Nephron progenitor cell (in vitro differentiated cells): ENCODE results near the gene NFAT5.
"Not testable (repeated sequence)": the region's sequence is repeated elsewhere in the genome, so short reads cannot be mapped to it uniquely, and the experiment has no call there.

ENCODE experiments used
- DNase-seq: peaks from one replicate; pipeline ENCODE4 v3.0.0; 2021
- H3K27ac Mint-ChIP-seq: 2 replicates; pipeline ENCODE4 v1.8.0; 2021; ENCODE audit warnings: mild to moderate bottlenecking, moderate library complexity, mixed read lengths
- H3K27me3 Mint-ChIP-seq: 2 replicates; pipeline ENCODE4 v1.8.0; 2021; ENCODE audit warnings: mild to moderate bottlenecking, low read depth, mixed read lengths; ENCODE audit not compliant: poor library complexity
- H3K36me3 Mint-ChIP-seq: 2 replicates; pipeline ENCODE4 v1.8.0; 2021; ENCODE audit warnings: low read depth, mixed read lengths
- H3K4me1 Mint-ChIP-seq: 2 replicates; pipeline ENCODE4 v1.8.0; 2021; ENCODE audit warnings: mixed read lengths
- H3K4me3 Mint-ChIP-seq: 2 replicates; pipeline ENCODE4 v1.8.0; 2021; ENCODE audit warnings: mild to moderate bottlenecking, moderate library complexity, mixed read lengths
- H3K9me3 Mint-ChIP-seq: 2 replicates; pipeline ENCODE4 v1.8.0; 2021; ENCODE audit warnings: mild to moderate bottlenecking, moderate library complexity, mixed read lengths
- CTCF ChIP-seq: fragments of 200-600 bp; sonication (generic); IDR thresholded peaks from 2 replicates; pipeline ENCODE4 v1.5.0; 2021; ENCODE audit warnings: antibody characterized with exemption

The NFAT5 gene

GRCh38 chr16:69565671-69566239, at the start of gene NFAT5:
NFAT5 (plus strand) TSS chr16:69565966; CDS start chr16:69566302, 336 bp downstream.
- Mint-ChIP-seq H3K27me3 (no peaks in the 10 kb centered on the region), H3K4me1 (peaks cover 49% of the 10 kb centered on the region), H3K36me3 (peaks cover 9% of the 10 kb centered on the region), H3K27ac (peak within 1 kb of the TSS; percentile 99), H3K9me3 (no peaks in the 10 kb centered on the region), H3K4me3 (peak within 1 kb of the TSS; percentile 99)
- TF ChIP-seq CTCF, result no peak
- DNase-seq, result peak; percentile 92

GRCh38 chr16:69517914-69518313, 47.9 kb upstream of the NFAT5 start:
- H3K4me3 Mint-ChIP-seq, H3K36me3 Mint-ChIP-seq, H3K27ac Mint-ChIP-seq, DNase-seq: not testable (repeated sequence)
- Mint-ChIP-seq H3K9me3 (peaks cover 14% of the 10 kb centered on the region), H3K27me3 (peaks cover 12% of the 10 kb centered on the region), H3K4me1 (peaks cover 14% of the 10 kb centered on the region)

- no peak overlapping the region for H3K27ac Mint-ChIP-seq
- no peaks in the 10 kb centered on the region for H3K36me3 Mint-ChIP-seq
- H3K4me3 Mint-ChIP-seq, result no peak overlapping the region
- TF ChIP-seq CTCF, result no peak
- no peak for DNase-seq
- H3K9me3 Mint-ChIP-seq, result peaks cover 14% of the 10 kb centered on the region
- H3K27me3 Mint-ChIP-seq, result peaks cover 5% of the 10 kb centered on the region
- peaks cover 18% of the 10 kb centered on the region for H3K4me1 Mint-ChIP-seq
These were observed 45.4 kb upstream of the NFAT5 start for GRCh38 chr16:69520413-69520799.

GRCh38 chr16:69520800-69521602, 44.8 kb upstream of the NFAT5 start:
- no peak overlapping the region for H3K4me3 Mint-ChIP-seq
- no peak overlapping the region for H3K27ac Mint-ChIP-seq

GRCh38 chr16:69522041-69522578, 43.7 kb upstream of the NFAT5 start:
- DNase-seq, result no peak
- Mint-ChIP-seq H3K27me3 (peaks cover 3% of the 10 kb centered on the region), H3K4me3 (no peak overlapping the region), H3K9me3 (peaks cover 6% of the 10 kb centered on the region), H3K4me1 (peaks cover 25% of the 10 kb centered on the region), H3K36me3 (no peaks in the 10 kb centered on the region), H3K27ac (peak overlapping the region; percentile 28)
- no peak for TF ChIP-seq CTCF

More at GRCh38 chr16:69520800-69521602, 44.8 kb upstream of the NFAT5 start:
- no peaks in the 10 kb centered on the region for H3K36me3 Mint-ChIP-seq
- TF ChIP-seq CTCF, result no peak
- peaks cover 18% of the 10 kb centered on the region for H3K4me1 Mint-ChIP-seq
- H3K27me3 Mint-ChIP-seq, result peaks cover 6% of the 10 kb centered on the region
- no peak for DNase-seq
- H3K9me3 Mint-ChIP-seq, result peaks cover 14% of the 10 kb centered on the region

GRCh38 chr16:69522732-69523404, 42.9 kb upstream of the NFAT5 start:
- H3K36me3 Mint-ChIP-seq, result no peaks in the 10 kb centered on the region
- peaks cover 6% of the 10 kb centered on the region for H3K9me3 Mint-ChIP-seq
- TF ChIP-seq CTCF, result no peak
- peaks cover 25% of the 10 kb centered on the region for H3K4me1 Mint-ChIP-seq
- DNase-seq, result no peak
- H3K4me3 Mint-ChIP-seq, result no peak overlapping the region
- H3K27ac Mint-ChIP-seq, result no peak overlapping the region
- peaks cover 3% of the 10 kb centered on the region for H3K27me3 Mint-ChIP-seq
